Stimulated activated CD4-positive, alpha-beta T cell treated with anti-CD3 and anti-CD28 coated beads, Interleukin-15, amount 100 ng/mL, for 1 hour (primary cell): Measurements from ENCODE around the gene STAC.

Source experiments
- DNase-seq, 2 donors: peaks; one replicate each; pipeline ENCODE4 v3.0.0-alpha.2; 2020; ENCODE audit warnings: low read depth in 1 of 2, low spot score in 1 of 2

STAC gene

GRCh38 chr3:36511791-36512486 is 131.6 kb downstream of the STAC start:
- DNase-seq = no peak

GRCh38 chr3:36512555-36512954 is 132.3 kb downstream of the STAC start:
- no peak for DNase-seq

- no peak for DNase-seq
These were observed 133.9 kb downstream of the STAC start for GRCh38 chr3:36514171-36514570.

- no peak for DNase-seq
These were observed 139.4 kb downstream of the STAC start for GRCh38 chr3:36519682-36520081.

- DNase-seq = no peak
These were observed 140.1 kb downstream of the STAC start for GRCh38 chr3:36520241-36521006.

- DNase-seq = no peak
These were observed 140.7 kb downstream of the STAC start for GRCh38 chr3:36521007-36521379.

GRCh38 chr3:36524560-36524959 is 144.3 kb downstream of the STAC start:
- no peak for DNase-seq

- no peak for DNase-seq
These were observed 145.0 kb downstream of the STAC start for GRCh38 chr3:36525115-36525801.

- no peak for DNase-seq
These were observed 157.9 kb downstream of the STAC start for GRCh38 chr3:36538136-36538749.

GRCh38 chr3:36540888-36541518 is 160.7 kb downstream of the STAC start:
- DNase-seq = no peak

- DNase-seq = no peak
These were observed 161.9 kb downstream of the STAC start for GRCh38 chr3:36542186-36542585.

- DNase-seq = no peak
These were observed 163.1 kb downstream of the STAC start for GRCh38 chr3:36543276-36543997.

GRCh38 chr3:36546226-36546625 is 165.9 kb downstream of the STAC start:
- no peak for DNase-seq

GRCh38 chr3:36548712-36549111 is 168.4 kb downstream of the STAC start:
- no peak for DNase-seq

GRCh38 chr3:36557021-36557707 is 176.9 kb downstream of the STAC start:
- no peak for DNase-seq

GRCh38 chr3:36557708-36558421 is 177.6 kb downstream of the STAC start:
- DNase-seq = no peak

GRCh38 chr3:36558961-36559360 is 178.7 kb downstream of the STAC start:
- DNase-seq = no peak

GRCh38 chr3:36560685-36561084 is 180.4 kb downstream of the STAC start:
- DNase-seq = no peak

- DNase-seq = no peak
These were observed 181.3 kb downstream of the STAC start for GRCh38 chr3:36561601-36562000.
